Measurements from ENCODE around the gene MED12.

Gene MED12

DNA sequence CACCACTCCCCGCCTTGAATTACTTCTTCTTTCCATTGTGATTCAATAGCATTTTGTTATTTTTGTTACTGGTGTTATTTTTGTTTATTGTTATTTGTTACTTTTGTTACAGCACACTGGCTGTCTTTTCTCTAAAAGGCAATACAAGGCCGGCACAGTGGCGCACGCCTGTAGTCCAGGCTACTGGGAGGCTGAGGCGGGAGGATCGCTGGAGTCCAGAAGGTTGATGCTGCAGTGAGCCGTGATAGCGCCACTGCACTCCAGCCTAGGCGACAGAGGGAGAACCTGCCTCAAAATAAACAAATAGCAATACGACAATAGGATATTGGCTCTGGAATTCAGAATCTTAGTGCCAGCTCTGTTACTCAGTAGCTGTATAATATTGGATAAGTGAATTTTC is 1.0 kb upstream of the MED12 start:
- H3K4me3 ChIP-seq (ENCODE audit: low read depth, low read length), result no peak overlapping the region
- no peak for DNase-seq (ENCODE audit: low read depth)
- TF ChIP-seq, protein P1, sequence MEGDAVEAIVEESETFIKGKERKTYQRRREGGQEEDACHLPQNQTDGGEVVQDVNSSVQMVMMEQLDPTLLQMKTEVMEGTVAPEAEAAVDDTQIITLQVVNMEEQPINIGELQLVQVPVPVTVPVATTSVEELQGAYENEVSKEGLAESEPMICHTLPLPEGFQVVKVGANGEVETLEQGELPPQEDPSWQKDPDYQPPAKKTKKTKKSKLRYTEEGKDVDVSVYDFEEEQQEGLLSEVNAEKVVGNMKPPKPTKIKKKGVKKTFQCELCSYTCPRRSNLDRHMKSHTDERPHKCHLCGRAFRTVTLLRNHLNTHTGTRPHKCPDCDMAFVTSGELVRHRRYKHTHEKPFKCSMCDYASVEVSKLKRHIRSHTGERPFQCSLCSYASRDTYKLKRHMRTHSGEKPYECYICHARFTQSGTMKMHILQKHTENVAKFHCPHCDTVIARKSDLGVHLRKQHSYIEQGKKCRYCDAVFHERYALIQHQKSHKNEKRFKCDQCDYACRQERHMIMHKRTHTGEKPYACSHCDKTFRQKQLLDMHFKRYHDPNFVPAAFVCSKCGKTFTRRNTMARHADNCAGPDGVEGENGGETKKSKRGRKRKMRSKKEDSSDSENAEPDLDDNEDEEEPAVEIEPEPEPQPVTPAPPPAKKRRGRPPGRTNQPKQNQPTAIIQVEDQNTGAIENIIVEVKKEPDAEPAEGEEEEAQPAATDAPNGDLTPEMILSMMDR (IDR thresholded peaks at IDR 0.05; ENCODE audit: insufficient read depth, low read depth, low read length, missing control alignments), result no peak

DNA sequence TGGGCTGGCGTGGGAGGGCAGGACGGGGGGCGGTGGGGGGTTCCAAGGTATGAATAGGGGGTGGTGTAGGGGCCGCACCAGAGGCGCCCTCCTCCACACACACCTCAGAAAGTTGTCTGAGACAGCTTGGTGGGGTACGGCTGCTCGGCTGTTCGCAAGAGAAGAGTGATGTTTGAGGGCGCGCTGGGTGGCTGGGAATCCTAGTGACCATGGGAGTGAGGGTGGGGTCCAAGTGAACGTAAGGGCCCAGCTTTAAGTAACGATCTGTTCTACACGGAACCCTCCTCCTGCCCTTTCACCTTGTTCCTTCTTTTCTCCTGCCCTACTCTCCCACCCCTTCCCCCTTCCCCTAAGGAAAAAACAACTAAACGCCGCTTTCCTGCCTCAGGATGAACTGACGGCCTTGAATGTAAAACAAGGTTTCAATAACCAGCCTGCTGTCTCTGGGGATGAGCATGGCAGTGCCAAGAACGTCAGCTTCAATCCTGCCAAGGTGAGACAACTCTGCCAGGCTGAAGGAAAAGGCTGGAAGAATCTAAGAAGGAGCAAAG is 664 bp downstream of the MED12 start:
- H3K4me3 ChIP-seq (ENCODE audit: low read depth, low read length), result peak overlapping the region; percentile 62
- no peak for DNase-seq (ENCODE audit: low read depth)

DNA sequence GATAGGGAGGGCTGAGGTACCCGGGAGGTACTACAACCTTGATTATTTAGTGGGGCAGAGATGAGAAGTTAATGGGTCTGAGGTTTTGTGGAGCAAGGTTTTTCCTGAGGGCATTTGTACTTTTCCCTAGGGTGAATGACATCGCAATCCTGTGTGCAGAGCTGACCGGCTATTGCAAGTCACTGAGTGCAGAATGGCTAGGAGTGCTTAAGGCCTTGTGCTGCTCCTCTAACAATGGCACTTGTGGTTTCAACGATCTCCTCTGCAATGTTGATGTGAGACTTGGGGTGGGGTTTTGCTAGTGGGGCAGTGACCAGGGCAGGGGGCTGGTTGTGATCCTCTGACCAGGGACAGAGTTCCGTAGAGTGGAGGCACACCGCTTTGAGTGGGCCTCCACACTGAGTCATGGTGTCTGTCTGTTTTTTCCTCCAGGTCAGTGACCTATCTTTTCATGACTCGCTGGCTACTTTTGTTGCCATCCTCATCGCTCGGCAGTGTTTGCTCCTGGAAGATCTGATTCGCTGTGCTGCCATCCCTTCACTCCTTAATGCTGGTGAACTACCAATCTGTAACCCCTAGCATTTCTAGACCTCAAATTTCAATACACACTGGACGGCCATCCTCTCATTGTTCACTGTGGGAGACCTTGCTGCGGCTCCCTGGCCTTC is 9.9 kb downstream of the MED12 start:
- TF ChIP-seq, protein P1 (IDR thresholded peaks at IDR 0.05; ENCODE audit: insufficient read depth, low read depth, low read length, missing control alignments), result no peak
- DNase-seq (ENCODE audit: low read depth), result no peak
- H3K4me3 ChIP-seq (ENCODE audit: low read depth, low read length), result no peak overlapping the region

More for the DNA sequence above, 664 bp downstream of the MED12 start:
- TF ChIP-seq, protein P1 (IDR thresholded peaks at IDR 0.05; ENCODE audit: insufficient read depth, low read depth, low read length, missing control alignments), result no peak

DNA sequence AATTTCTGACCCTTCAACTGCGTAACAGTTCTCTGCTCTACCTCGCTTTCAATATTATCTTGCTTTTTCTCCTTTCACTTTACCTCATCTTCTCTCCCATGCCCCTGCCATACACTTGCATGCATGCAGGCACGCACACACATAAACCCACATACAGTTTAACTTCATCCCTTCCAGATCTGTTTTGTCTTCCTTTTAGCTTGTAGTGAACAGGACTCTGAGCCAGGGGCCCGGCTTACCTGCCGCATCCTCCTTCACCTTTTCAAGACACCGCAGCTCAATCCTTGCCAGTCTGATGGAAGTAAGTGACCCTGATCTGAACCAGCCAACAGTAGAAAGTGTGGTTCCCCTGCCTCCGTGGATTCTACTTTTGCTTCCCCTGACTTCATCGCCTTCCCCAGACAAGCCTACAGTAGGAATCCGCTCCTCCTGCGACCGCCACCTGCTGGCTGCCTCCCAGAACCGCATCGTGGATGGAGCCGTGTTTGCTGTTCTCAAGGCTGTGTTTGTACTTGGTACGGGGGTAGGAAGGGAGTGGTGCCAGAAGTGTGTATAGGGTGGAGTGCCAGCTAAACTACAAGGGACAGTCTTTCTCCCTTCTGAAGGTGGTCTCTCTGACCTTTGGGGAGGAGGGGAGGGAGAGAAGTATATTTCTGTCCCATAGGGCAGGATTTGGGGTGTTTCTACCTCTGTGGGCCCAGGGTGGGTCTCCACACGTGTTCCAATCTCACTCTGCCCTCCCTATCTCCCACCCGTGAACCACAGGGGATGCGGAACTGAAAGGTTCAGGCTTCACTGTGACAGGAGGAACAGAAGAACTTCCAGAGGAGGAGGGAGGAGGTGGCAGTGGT is 10.7 kb downstream of the MED12 start:
- peak; percentile 68 for DNase-seq (ENCODE audit: low read depth)

DNA sequence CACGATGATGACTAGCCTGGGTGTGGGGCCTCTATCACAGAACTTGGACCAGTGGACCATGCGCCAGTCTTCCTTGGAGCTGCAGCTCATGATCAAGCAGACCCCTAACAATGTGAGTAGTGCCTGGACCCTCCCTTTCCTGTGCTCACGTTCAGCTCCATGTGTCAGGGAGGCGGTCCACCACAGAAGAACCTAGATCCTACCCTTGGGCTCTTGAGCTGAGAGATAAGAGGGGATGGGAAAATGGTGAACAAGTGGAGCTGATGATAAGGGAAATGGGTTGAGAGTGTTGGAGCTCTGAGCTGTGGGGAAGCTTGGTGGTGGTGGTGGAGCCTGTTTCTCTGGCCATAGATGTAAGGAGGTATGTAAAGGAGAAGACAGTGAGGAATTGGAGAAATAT is 13.1 kb downstream of the MED12 start:
- no peak overlapping the region for H3K4me3 ChIP-seq (ENCODE audit: low read depth, low read length)
- no peak for DNase-seq (ENCODE audit: low read depth)
- TF ChIP-seq, protein P1 (IDR thresholded peaks at IDR 0.05; ENCODE audit: insufficient read depth, low read depth, low read length, missing control alignments), result no peak

More for the DNA sequence above, 10.7 kb downstream of the MED12 start:
- H3K4me3 ChIP-seq (ENCODE audit: low read depth, low read length), result no peak overlapping the region
- TF ChIP-seq, protein P1 (IDR thresholded peaks at IDR 0.05; ENCODE audit: insufficient read depth, low read depth, low read length, missing control alignments), result peak; percentile 72

DNA sequence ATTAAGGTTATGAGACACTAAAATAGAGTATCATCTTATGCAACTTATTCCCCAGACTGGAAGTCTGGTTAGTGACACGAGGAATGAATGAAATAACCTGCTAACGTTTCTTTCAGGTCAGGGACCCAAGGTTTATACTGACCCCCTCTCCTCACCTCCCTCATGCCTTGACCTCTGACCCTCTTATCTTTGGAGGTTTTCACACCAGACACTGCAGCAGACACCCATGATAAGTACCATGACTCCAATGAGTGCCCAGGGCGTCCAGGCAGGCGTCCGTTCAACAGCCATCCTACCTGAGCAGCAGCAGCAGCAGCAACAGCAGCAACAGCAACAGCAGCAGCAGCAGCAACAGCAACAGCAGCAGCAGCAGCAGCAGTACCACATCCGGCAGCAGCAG is 22.0 kb downstream of the MED12 start:
- H3K4me3 ChIP-seq (ENCODE audit: low read depth, low read length), result no peak overlapping the region
- no peak for DNase-seq (ENCODE audit: low read depth)
- TF ChIP-seq, protein P1 (IDR thresholded peaks at IDR 0.05; ENCODE audit: insufficient read depth, low read depth, low read length, missing control alignments), result no peak
